Measurements from ENCODE around the gene CHID1.

GRCh38 chr11:873706-874105, 36.9 kb downstream of the CHID1 start:
- no peak for TF ChIP-seq POLR2A (IDR thresholded peaks at IDR 0.05; ENCODE audit: low read depth)
- no peak for TF ChIP-seq CTCF (IDR thresholded peaks at IDR 0.05)
- TF ChIP-seq POLR2AphosphoS5 (IDR thresholded peaks at IDR 0.05) = no peak
- no peak for TF ChIP-seq EP300 (IDR thresholded peaks at IDR 0.05)

Measured in esophagus muscularis mucosa (tissue), 4 donors.